Dendritic cell treated with granulocyte-macrophage colony-stimulating factor and Interleukin-4, amounts not matched to agents 40 ng/mL and 50 ng/mL, for 4 days (primary cell): ENCODE data around the gene ZNF511.

Source experiments
- H3K27ac Mint-ChIP-seq: one replicate; pipeline ENCODE4 v1.8.0; 2022; ENCODE audit warnings: mild to moderate bottlenecking, mixed read lengths
- H3K27me3 Mint-ChIP-seq: one replicate; pipeline ENCODE4 v1.8.0; 2022; ENCODE audit warnings: mild to moderate bottlenecking, mixed read lengths
- H3K36me3 Mint-ChIP-seq: one replicate; pipeline ENCODE4 v1.8.0; 2022; ENCODE audit warnings: low read depth, mixed read lengths
- H3K4me1 Mint-ChIP-seq: one replicate; pipeline ENCODE4 v1.8.0; 2022; ENCODE audit warnings: low read depth, mixed read lengths
- H3K4me3 Mint-ChIP-seq: one replicate; pipeline ENCODE4 v1.8.0; 2022; ENCODE audit warnings: mild to moderate bottlenecking, moderate library complexity, mixed read lengths
- H3K9me3 Mint-ChIP-seq: one replicate; pipeline ENCODE4 v1.8.0; 2022; ENCODE audit warnings: mixed read lengths
- intact Hi-C: fragments of 100-400 bp; cut with micrococcal nuclease; formaldehyde crosslinking; loops from one replicate; pipeline ENCODE4 v1.15.0; 2022

Gene ZNF511

GRCh38 chr10:133324857-133325260 lies 16.1 kb downstream of the ZNF511 start:
- H3K27ac Mint-ChIP-seq: no peak overlapping the region
- no peak overlapping the region for H3K4me3 Mint-ChIP-seq
- H3K27me3 Mint-ChIP-seq: peaks cover 67% of the 10 kb centered on the region
- peaks cover 17% of the 10 kb centered on the region for H3K4me1 Mint-ChIP-seq
- intact Hi-C loops: loop anchor here (5.0 kb wide), 1 partner anchor 192 kb away; no protein-coding TSS in a partner anchor
- no peaks in the 10 kb centered on the region for H3K9me3 Mint-ChIP-seq
- no peaks in the 10 kb centered on the region for H3K36me3 Mint-ChIP-seq

DNA sequence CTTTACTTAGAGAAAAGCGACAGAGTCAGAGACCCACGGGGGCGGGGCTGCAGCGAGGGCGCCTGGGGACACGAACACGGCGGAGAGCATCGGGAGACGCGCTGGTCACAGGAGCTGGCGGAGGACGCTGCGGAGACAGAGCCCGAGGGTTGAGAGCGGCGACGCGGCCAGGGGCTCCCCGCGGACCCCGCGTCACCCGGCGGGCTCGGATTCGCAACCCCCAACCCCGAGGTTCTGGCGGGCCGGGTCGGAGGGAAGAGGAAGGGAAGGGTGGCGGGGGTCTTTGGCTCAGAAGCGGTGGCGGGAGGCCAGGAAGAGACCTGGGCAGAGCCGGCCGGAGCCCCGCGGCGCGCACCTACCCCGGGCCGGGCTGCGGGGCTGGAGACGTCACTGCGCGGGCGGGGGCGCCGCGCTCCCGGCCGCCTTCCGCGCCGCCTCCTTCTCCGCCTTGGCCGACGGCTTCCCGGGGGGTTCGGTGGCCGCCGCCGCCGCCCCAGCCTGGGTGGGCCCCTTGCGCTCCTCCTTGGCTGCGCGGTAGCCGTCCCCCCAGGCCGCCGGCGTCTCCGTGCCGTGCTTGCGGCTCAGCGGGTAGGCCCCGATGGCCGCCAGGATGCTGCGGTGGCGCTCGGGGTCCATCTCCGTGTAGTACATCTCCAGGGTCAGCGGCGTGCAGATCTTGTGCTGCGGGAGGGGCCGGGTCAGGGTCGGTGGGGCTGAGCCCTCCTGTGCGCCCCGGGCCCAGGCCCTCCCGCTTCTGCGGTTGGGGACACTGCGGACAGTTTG lies 16.9 kb downstream of the ZNF511 start:
- intact Hi-C loops: loop anchor here (5.0 kb wide), 1 partner anchor 192 kb away; no protein-coding TSS in a partner anchor
- Mint-ChIP-seq H3K27me3 (peaks cover 66% of the 10 kb centered on the region), H3K27ac (peak overlapping the region; percentile 42), H3K9me3 (no peaks in the 10 kb centered on the region), H3K4me3 (peak overlapping the region; percentile 64), H3K4me1 (peaks cover 20% of the 10 kb centered on the region), H3K36me3 (no peaks in the 10 kb centered on the region)

GRCh38 chr10:133326223-133326551 lies 17.5 kb downstream of the ZNF511 start:
- no peaks in the 10 kb centered on the region for H3K36me3 Mint-ChIP-seq
- H3K27ac Mint-ChIP-seq: peak overlapping the region; percentile 42
- H3K4me1 Mint-ChIP-seq: peaks cover 20% of the 10 kb centered on the region
- no peak overlapping the region for H3K4me3 Mint-ChIP-seq
- H3K9me3 Mint-ChIP-seq: no peaks in the 10 kb centered on the region
- intact Hi-C loops: loop anchor here (5.0 kb wide), 1 partner anchor 191 kb away; no protein-coding TSS in a partner anchor
- peaks cover 72% of the 10 kb centered on the region for H3K27me3 Mint-ChIP-seq

GRCh38 chr10:133326745-133327650 lies 18.3 kb downstream of the ZNF511 start:
- Mint-ChIP-seq H3K4me1 (peaks cover 20% of the 10 kb centered on the region), H3K4me3 (no peak overlapping the region), H3K27me3 (peaks cover 76% of the 10 kb centered on the region), H3K36me3 (no peaks in the 10 kb centered on the region), H3K9me3 (no peaks in the 10 kb centered on the region), H3K27ac (no peak overlapping the region)
- intact Hi-C loops: loop anchor here (5.0 kb wide), 1 partner anchor 190 kb away; no protein-coding TSS in a partner anchor

DNA sequence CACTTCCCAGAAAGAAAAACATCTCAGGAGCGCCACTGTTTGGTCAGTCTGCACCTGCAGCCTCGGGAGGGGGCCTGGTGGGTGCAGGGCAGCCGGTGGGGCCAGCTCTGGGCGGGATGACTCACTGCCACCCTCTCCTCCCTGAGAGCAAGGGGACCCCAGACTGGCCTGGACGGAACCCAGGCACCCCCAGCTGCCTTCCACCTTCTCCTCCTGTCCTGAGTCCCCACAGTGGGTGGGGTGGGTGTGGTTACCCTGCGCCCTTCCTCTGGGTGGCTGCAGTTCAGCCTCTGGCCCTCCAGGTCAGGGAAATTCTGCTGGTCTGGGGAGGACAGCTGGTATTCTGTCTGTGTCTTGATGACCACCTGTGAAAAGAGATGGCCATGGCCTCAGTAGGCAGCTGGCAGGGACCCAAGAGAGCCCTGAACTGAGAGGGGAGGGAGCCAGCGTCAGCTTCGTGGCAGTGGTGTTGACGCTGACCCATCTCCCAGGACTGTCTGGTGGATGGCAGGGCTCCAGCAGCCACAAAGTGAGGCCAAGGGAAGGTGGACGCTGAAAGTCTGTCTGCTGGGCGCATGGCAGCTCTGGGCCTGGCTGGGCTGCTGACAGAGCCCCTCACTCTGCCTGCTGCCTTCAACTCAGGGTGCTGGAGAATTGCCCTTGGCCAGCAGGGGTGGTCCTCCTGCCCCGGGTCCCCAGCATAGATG lies 19.1 kb downstream of the ZNF511 start:
- intact Hi-C loops: loop anchor here (5.0 kb wide), 1 partner anchor 189 kb away; no protein-coding TSS in a partner anchor
- no peaks in the 10 kb centered on the region for H3K9me3 Mint-ChIP-seq
- no peak overlapping the region for H3K4me3 Mint-ChIP-seq
- H3K4me1 Mint-ChIP-seq: peaks cover 25% of the 10 kb centered on the region
- H3K36me3 Mint-ChIP-seq: no peaks in the 10 kb centered on the region
- no peak overlapping the region for H3K27ac Mint-ChIP-seq
- peaks cover 84% of the 10 kb centered on the region for H3K27me3 Mint-ChIP-seq

DNA sequence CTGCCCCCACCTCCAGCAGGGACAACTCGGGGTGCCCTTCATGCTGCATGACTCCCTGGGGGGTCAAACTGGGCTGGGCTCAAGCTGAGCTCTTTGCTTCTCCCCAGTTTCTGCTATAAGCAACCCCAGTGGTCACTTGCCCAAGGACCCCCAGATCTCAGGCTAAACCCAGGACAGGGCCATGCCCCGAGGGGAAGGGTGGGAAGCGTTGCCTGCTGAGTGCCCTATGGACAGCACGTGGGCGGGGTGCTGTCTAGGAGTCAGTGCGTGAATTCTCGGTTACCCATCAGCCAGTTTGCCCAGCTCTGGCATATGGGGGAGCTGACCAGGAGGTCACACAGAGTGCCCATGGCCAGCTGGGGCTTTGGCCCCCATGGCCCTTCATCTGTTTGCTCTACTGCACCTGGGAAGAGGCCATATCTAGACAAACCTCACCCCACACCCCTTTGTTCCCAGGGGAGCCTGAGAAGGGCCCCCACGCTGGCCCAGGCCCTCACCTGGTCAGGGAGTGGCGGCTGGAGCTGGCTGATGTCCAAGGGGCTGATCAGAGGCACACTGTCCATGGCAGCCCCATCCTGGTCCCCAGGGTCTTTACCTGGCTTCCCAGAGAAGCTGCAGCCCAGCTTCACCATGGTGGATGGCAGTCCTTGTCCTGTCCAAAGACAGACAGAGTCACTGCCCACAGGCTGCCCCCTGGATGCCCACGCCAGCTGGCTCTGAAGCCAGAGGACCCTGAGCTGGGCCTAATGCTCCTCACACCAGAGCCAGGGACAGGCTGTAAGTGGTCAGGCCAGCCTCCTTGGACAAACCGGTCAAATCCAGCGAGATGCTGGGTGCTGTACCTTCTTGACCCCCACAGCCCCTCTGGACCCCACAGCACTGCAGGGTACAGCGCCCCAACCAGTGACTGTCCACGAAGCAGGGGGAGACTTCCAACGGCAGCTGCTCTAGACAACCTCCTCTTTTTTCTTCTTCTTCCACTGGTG lies 19.9 kb downstream of the ZNF511 start:
- H3K9me3 Mint-ChIP-seq: no peaks in the 10 kb centered on the region
- peaks cover 85% of the 10 kb centered on the region for H3K27me3 Mint-ChIP-seq
- H3K4me3 Mint-ChIP-seq: no peak overlapping the region
- no peaks in the 10 kb centered on the region for H3K36me3 Mint-ChIP-seq
- intact Hi-C loops: loop anchor here (5.0 kb wide), 1 partner anchor 189 kb away; no protein-coding TSS in a partner anchor
- H3K4me1 Mint-ChIP-seq: peaks cover 26% of the 10 kb centered on the region
- H3K27ac Mint-ChIP-seq: no peak overlapping the region

DNA sequence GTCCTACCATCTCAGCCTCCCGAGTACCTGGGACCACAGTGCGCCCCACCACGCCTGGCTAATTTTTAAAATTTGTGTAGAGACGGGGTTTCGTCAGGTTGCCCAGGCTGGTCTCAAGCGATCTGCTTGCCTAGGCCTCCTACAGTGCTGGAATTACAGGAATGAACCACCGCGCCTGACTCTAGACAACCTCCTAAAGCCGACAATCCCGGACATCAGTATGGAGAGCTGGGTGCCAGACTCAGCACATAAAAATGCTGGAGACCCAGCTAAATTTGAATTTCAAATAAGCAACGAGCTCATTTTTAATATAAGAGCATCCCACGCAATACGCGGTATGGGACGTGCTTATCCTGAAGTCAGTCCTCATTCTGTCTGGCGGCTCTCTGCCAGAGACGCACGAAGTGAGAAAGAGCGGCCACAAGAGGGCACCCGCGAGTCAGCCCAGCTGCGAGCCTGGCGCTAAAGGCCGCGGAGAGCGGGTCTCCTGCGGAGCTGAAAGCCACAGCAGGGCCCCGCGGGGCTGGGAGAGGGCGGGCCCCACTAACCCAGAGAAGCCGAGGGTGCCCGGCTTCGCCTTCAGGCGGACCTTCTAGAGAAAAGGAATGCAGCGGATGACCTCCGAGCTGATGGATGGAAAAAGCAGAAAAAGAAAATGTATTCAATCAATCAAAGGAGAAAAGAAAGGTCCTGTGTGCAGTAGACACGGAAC lies 20.9 kb downstream of the ZNF511 start:
- H3K4me1 Mint-ChIP-seq: peaks cover 28% of the 10 kb centered on the region
- H3K36me3 Mint-ChIP-seq: no peaks in the 10 kb centered on the region
- intact Hi-C loops: loop anchor here (5.0 kb wide), 1 partner anchor 188 kb away; no protein-coding TSS in a partner anchor
- H3K4me3 Mint-ChIP-seq: peak overlapping the region; percentile 68
- H3K9me3 Mint-ChIP-seq: no peaks in the 10 kb centered on the region
- no peak overlapping the region for H3K27ac Mint-ChIP-seq
- H3K27me3 Mint-ChIP-seq: peaks cover 86% of the 10 kb centered on the region

DNA sequence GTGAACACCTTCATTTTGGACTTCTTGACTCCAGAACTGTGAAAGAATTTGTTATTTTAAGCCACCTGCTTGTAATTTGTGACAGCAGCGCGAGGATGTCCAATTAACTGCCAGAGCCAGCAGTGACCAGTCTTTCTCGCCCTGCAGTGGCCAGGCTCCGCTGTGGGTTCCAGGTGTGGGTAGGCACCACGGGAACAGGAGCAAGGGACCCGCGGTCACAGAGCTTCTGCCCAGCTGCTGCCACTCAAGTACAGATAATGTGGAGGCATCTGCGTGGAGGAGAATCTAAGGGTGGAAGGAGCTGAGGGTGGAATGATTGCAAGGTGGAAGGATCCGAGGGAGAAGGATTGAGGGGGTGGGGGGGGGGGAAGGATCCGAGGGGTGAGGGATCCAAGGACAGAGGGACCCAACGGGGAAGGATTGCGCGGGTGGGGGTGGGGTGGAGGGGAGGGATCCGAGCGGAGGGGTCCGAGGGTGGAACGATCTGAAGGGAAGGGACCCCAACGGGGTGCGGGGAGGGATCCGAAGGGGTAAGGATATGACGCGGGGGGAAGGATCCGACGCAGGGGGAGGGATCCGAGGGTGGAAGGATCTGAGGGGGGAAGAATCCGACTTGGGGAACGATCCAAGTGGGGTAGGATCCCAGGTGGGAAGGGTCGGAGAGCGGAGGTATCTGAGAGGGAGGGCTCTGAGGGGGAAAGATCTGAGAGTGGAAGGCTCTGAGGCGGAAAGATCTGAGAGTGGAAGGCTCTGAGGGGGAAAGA lies 24.4 kb downstream of the ZNF511 start:
- no peak overlapping the region for H3K27ac Mint-ChIP-seq
- H3K9me3 Mint-ChIP-seq: no peaks in the 10 kb centered on the region
- H3K27me3 Mint-ChIP-seq: peaks cover 66% of the 10 kb centered on the region
- peaks cover 17% of the 10 kb centered on the region for H3K4me1 Mint-ChIP-seq
- intact Hi-C loops: no loop called here
- no peaks in the 10 kb centered on the region for H3K36me3 Mint-ChIP-seq
- H3K4me3 Mint-ChIP-seq: no peak overlapping the region

- intact Hi-C loops: no loop called here
- Mint-ChIP-seq H3K4me3 (peak overlapping the region; percentile 58), H3K9me3 (no peaks in the 10 kb centered on the region), H3K36me3 (no peaks in the 10 kb centered on the region), H3K27me3 (peaks cover 50% of the 10 kb centered on the region), H3K27ac (no peak overlapping the region), H3K4me1 (peaks cover 16% of the 10 kb centered on the region)
These were observed 26.0 kb downstream of the ZNF511 start for GRCh38 chr10:133334503-133335245.

GRCh38 chr10:133335246-133336117 lies 26.8 kb downstream of the ZNF511 start:
- H3K27ac Mint-ChIP-seq: no peak overlapping the region
- H3K4me3 Mint-ChIP-seq: peak overlapping the region; percentile 38
- H3K36me3 Mint-ChIP-seq: no peaks in the 10 kb centered on the region
- no peaks in the 10 kb centered on the region for H3K9me3 Mint-ChIP-seq
- H3K4me1 Mint-ChIP-seq: peaks cover 12% of the 10 kb centered on the region
- H3K27me3 Mint-ChIP-seq: peaks cover 44% of the 10 kb centered on the region
- intact Hi-C loops: no loop called here
